IPS-NIHi11 (cell line): ENCODE measurements around the gene ICA1L.

Experiments
- DNase-seq: peaks from one replicate; pipeline ENCODE4 v3.0.0; 2012; ENCODE audit warnings: mixed read lengths, low spot score

ICA1L gene

DNA sequence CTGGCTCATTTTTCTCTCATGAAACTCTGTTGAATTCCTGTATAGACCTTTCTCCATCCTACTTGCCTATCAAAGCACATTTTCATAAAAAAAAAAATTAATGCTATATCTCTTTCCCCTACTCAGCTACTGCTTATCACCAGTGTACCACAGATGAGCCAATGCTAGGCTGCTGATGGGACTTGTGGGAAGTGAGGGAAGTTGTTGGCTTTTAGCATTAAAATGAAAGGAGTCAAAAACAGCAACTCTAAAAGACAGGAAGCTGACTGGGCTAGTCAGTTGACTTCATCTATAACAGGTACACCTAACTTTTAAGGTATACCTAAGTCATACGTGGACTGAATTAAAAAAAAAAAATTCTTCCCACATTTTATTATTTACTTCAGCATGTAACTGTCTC, 134.7 kb downstream of the ICA1L start:
- no peak for DNase-seq

GRCh38 chr2:202726070-202726469, 145.5 kb downstream of the ICA1L start:
- no peak for DNase-seq

DNA sequence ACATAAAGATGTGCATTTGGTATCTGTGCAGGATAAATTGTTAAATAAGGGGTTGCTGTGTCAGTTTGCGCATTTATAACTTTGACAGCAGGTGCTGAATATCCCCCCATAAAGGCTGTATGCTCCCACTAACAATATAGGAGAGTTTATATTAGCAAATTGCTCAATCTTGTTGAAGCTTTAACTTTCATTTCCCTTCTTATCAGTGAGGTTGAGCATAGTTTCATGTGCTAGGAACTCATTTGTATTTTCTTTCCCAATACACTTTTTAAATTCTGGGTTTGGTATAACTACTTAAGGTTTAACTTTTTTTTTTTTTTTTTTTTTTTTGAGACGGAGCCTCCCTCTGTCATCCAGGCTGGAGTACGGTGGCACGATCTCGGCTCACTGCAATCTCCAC, 147.8 kb downstream of the ICA1L start:
- no peak for DNase-seq
